Left cardiac atrium (tissue), 4 donors: ENCODE measurements around the gene PLCXD1. TPM values are rescaled to one million over a fixed set of nuclear protein-coding genes. Genes with fewer than 3 reads are reported as not detected.
"Not testable (repeated sequence)": the region's sequence is repeated elsewhere in the genome, so short reads cannot be mapped to it uniquely, and the experiment has no call there.

ENCODE experiments used
- ATAC-seq, 2 donors: fragments of 200-7000 bp; cut with Tn5 transposase; one replicate each; pipeline ENCODE4 v1.9.1; 2020; ENCODE audit warnings: mild to moderate bottlenecking in 2 of 2, moderate library complexity in 2 of 2
- DNase-seq: peaks from one replicate; pipeline ENCODE4 v3.0.0-alpha.2; 2020
- intact Hi-C, 2 donors: fragments of 100-400 bp; cut with DNase I; formaldehyde crosslinking; loops; one replicate each; pipeline versions ENCODE4 v1.14.1 to v1.15.1; 2022 to 2023
- total RNA-seq, 2 donors: library from RNA; stranded (reverse); fragmentation: NEBNext Ultra II Directional; extraction: Animal tissue kit (Norgen Biotek cat#: 25700); gene quantifications; one replicate each; pipeline ENCODE4 v1.2.1, GENCODE V29; 2021
- donor health status: DM: no; HTN: yes; CAD: no.
- donor health status: DM: no; HTN: yes; CAD: no; lungs with severe emphysema.
- donor health status: DM: yes; HTN: yes; CAD: no.
- donor health status: Dilated cardiomyopathy.

PLCXD1 gene
- total RNA-seq, 2 donors from 2014 or later: 2.9 to 13.7 TPM

GRCh38 chrX:285076-285677 lies 4.0 kb downstream of the PLCXD1 start:
- DNase-seq: peak; percentile 1

GRCh38 chrX:287670-288069 lies 6.5 kb downstream of the PLCXD1 start:
- intact Hi-C loops: no loop called here
- DNase-seq: no peak
- ATAC-seq: no peak

More at GRCh38 chrX:285076-285677, 4.0 kb downstream of the PLCXD1 start:
- intact Hi-C loops: no loop called here
- no peak for ATAC-seq

- ATAC-seq (no peak), DNase-seq (peak; percentile 19)
- intact Hi-C loops: no loop called here
These were observed 7.4 kb downstream of the PLCXD1 start for GRCh38 chrX:288561-288991.

GRCh38 chrX:290476-291166 lies 9.4 kb downstream of the PLCXD1 start:
- ATAC-seq (no peak), DNase-seq (peak; percentile 13)
- intact Hi-C loops: no loop called here

- DNase-seq (peak; percentile 10), ATAC-seq (no peak)
- intact Hi-C loops: no loop called here
These were observed 10.3 kb downstream of the PLCXD1 start for GRCh38 chrX:291411-291901.

DNA sequence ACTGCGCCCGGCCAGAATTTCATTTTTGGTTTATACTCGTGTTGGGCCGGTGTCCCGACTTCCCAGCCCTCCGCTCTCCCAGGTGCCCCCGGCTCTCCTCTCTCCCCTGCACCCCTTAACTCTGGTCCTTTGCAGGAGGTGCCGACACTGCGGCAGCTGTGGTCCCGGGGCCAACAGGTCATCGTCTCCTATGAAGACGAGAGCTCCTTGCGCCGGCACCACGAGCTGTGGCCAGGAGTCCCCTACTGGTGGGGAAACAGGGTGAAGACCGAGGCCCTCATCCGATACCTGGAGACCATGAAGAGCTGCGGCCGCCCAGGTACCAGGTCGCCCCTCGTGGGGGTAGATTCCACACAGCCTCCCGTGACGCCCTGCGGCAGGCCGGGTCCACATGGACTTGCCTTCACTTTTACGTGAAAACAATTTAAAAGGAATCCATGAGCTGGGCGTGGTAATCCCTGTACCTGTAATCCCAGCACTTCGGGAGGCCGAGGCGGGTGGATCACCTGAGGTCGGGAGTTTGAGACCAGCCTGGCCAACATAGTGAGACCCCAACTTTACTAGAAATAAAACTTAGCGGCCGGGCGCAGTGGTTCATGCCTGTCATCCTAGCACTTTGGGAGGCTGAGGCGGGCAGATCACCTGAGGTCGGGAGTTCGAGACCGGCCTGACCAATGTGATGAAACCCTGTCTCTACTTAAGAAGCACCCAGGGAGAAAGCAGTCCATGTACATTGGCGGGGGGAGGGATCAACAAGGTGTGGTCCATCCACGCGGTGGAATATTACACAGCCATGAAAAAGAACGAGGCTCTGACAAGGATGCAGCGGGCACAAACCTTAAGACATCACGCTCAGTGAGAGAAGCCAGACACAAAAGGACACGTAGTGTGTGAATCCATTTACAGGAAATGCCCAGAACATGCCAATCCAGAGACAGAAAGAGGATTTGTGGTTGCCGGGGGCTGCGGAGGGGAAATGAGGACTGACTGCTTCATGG lies 12.0 kb downstream of the PLCXD1 start:
- intact Hi-C loops: no loop called here
- DNase-seq (no peak), ATAC-seq (no peak)

DNA sequence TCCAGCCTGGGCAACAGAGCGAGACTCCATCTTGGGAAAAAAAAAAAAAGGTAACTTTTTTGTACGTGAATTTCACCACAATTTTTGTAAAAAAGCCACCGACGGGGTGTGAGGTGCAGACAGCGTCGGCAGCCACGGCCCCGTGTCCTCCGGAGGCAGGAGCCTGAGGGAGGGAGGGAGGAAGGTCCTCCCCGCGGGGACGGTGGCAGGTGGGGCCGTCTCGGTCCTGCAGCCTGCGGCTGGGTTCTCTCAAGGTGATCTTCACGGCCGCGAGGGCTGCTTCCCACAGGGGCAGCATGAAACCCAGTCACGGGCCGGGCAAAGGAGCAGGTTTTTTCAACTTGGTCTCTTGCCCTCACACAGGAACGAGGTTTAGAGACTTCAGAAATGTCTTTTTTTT lies 14.0 kb downstream of the PLCXD1 start:
- intact Hi-C loops: no loop called here
- peak; percentile 15 for DNase-seq
- ATAC-seq: no peak

GRCh38 chrX:298993-299392 lies 17.8 kb downstream of the PLCXD1 start:
- ATAC-seq: no peak
- intact Hi-C loops: no loop called here
- DNase-seq: peak; percentile 15

DNA sequence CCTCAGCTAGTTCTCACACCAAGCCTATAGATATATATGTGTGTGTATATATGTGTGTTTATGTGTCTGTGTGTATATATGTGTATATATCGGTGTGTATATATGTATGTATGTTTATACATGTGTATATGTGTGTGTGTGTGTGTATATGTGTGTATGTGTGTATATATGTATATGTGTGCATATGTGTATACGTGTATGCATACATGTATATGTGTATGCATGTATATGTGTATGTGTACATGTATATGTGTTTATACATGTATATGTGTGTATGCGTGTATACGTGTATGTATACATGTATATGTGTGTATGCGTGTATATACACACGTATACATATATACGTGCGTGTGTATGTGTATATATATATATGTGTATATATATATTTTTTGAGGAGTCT lies 19.2 kb downstream of the PLCXD1 start:
- intact Hi-C loops: no loop called here
- ATAC-seq (no peak), DNase-seq (no peak)

DNA sequence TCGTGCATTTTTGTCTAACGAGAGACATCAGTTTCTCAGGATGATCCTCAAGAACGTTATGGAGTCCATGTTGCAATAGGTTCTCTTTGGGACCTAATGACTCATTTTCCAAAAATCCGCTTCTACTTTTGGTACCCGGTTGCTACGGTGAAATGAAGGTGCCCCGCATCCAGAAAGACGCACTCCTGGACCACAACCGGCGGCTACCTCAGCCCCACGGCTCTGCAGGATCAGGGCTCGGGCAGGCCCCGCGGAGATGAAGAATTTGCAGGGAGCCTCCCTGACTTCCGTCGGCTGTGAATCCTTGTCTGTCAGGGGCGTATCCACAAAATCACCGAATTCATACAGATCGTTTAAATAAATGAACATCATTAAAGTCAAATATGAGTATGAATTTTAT lies 21.8 kb downstream of the PLCXD1 start:
- intact Hi-C loops: no loop called here
- no peak for ATAC-seq
- DNase-seq: peak; percentile 15

- intact Hi-C loops, DNase-seq, ATAC-seq: not testable (repeated sequence)
These were observed 24.8 kb downstream of the PLCXD1 start for GRCh38 chrX:305781-306613.

- intact Hi-C loops, ATAC-seq, DNase-seq: not testable (repeated sequence)
These were observed 25.6 kb downstream of the PLCXD1 start for GRCh38 chrX:306614-307251.

DNA sequence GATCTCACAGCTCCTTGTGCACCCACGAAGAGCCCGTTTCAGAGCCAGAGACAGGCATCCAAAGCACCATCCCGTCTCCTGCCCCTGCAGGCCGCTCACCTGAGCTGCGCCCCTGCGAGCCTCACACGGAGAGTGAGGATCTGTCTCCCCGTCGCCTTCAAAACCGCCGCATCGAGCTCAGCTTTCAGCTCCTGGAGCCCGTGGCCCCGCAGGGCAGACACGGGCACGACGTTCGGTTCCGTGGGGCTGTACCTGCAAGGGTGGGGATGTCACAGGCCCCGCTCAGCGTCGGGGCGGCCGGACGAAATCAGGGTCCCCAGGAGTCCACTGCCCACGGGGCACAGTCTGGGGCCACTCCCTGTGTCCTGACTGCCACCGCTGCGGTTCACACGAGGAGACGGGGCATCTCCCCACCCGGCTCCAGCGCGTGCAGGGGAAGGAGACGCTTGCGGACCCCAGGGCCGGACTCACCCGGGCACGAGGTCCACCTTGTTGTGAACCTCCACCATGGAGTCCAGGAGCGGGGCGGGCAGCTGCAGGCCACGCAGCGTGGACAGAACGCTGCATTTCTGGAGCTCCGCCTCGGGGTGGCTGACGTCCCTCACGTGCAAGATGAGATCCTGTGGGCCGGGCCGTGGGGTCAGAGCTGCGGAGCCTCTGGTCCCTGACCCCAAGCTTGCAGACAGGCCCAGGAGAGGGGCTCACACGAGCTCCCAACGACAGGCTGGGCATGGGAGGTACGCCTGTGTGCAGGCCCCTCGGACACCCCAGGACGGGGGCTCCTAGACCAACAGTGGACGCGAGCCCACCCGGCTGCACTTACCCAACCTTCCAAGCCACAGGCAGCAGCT lies 26.3 kb downstream of the PLCXD1 start:
- intact Hi-C loops: no loop called here
- DNase-seq (peak; percentile 21), ATAC-seq (no peak)

DNA sequence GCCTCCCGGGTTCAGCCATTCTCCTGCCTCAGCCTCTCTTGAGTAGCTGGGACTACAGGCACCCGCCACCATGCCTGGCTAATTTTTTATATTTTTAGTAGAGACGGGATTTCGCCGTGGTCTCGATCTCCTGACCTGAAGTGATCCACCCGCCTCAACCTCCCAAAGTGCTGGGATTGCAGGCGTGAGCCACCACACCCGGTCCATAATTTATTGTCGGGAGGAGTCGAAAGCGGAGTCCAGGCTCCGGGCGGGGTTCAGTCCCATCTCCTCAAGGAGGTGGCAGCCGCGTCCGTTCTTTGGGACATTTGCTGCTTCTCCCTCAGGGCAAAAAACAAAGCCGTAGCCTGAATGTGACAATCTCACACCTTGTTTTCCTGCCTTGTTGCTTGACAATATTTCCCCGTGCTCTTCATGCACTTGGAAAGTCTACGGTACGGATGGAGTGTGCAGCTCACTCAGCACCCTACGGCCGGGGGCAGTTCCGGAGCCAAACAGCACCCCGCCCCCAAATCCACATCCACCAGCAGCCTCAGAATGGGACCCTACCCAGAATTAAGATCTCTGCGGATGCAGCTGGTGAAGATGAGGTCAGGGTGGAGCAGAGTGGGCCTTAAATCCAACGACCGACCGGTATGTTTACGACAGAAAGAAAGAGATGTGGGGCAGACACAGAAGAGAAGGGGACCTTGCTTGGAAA lies 27.8 kb downstream of the PLCXD1 start:
- intact Hi-C loops: no loop called here
- DNase-seq (peak; percentile 4), ATAC-seq (no peak)

- ATAC-seq: no peak
- intact Hi-C loops: no loop called here
These were observed 29.5 kb downstream of the PLCXD1 start for GRCh38 chrX:310621-311155.

More at GRCh38 chrX:310621-311155, 29.5 kb downstream of the PLCXD1 start:
- DNase-seq: peak; percentile 17
